ENCODE results near the gene TTLL6.

GRCh38 chr17:48752399-48753288 lies 64.4 kb downstream of the TTLL6 start:
- TF ChIP-seq CTCF (IDR thresholded peaks at IDR 0.05; ENCODE audit: insufficient read depth, low read length, poor library complexity, severe bottlenecking) (no peak), EZH2phosphoT487 (conservative IDR thresholded peaks at IDR 0.05; ENCODE audit: low read length) (no peak)
